AG09319 (cell line): ENCODE results near the gene FBXO24.

Source experiments
- DNase-seq: peaks from one replicate; pipeline ENCODE4 v3.0.0-alpha.2; 2010; ENCODE audit warnings: low read depth; ENCODE audit errors: extremely low read depth
- CTCF ChIP-seq: IDR thresholded peaks from 2 replicates; pipeline ENCODE4 v1.5.1; 2011; ENCODE audit warnings: low read depth, mild to moderate bottlenecking, inconsistent platforms, low read length, moderate library complexity

The FBXO24 gene

GRCh38 chr7:100578246-100579183 lies 7.6 kb upstream of the FBXO24 start:
- DNase-seq, result no peak
- no peak for TF ChIP-seq CTCF

- no peak for TF ChIP-seq CTCF
- no peak for DNase-seq
Measured at GRCh38 chr7:100580466-100581283, 5.5 kb upstream of the FBXO24 start.

GRCh38 chr7:100582041-100582579 lies 4.0 kb upstream of the FBXO24 start:
- no peak for TF ChIP-seq CTCF
- DNase-seq, result no peak

- TF ChIP-seq CTCF, result no peak
- DNase-seq, result no peak
Measured at GRCh38 chr7:100582650-100583049, 3.5 kb upstream of the FBXO24 start.

- DNase-seq, result no peak
- no peak for TF ChIP-seq CTCF
Measured at GRCh38 chr7:100583132-100584053, 2.7 kb upstream of the FBXO24 start.

- TF ChIP-seq CTCF, result no peak
- DNase-seq, result no peak
Measured at GRCh38 chr7:100584054-100584682, 2.0 kb upstream of the FBXO24 start.
